ENCODE results near the gene ACTN4.

ACTN4 gene

GRCh38 chr19:38638461-38638860, 9.0 kb upstream of the ACTN4 start:
- no peak for DNase-seq

DNA sequence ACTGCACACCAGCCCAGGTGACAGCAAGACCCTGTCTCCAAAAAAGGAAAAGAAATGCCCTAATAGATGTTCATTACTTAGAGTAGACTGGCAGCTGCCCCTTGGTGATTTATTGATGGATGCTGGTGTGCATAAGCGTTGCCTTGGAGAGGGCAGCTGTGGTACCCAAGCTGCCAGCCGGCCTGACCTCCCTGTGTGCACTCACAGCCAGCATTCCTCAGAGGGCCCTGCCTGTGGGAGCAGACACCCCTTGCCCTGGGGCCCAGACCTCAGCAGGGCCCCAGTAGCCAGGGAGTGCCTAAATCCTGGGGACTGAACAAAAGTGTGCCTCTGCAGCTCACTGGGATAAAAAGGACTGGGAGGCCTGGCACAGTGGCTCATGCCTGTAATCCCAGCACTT, 7.8 kb upstream of the ACTN4 start:
- DNase-seq: no peak

DNA sequence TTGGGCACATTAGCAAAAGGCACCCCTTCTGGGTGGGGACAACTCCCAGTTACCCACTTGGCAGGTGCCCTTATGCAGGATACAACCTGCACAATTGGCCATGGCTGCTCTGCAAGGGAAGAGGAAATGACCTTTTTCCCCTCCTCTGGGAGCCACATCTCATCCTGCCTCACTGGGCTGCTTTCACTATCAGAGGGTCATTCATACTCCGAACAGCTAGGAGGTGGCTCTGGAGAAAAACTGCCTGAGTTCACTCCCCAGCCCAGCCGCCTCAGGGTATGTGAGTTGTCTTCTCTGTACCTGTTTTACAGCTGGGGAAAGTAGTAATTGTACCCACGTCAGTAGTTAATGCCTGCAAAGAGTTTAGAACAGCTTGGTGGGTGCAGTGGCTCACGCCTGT, 7.1 kb upstream of the ACTN4 start:
- no peak for DNase-seq

GRCh38 chr19:38642176-38642575, 5.3 kb upstream of the ACTN4 start:
- DNase-seq: no peak

DNA sequence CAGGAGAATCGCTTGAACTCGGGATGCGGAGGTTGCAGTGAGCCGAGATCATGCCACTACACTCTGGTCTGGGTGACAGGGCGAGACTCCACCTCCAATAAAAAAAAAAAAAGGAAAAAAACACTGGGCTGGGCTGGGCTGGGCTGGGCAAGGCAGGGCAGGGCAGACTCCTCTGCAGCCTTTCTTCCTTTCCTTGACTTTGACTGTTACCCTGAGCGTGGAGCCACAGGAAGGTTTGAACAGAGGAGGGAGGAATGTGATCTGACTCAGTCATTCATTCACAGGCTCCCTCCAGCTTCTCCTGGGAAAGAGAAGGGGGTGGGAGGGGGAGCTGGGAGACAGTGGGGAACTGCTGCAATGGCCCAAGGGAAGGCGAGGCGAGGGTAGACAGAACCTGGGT, 2.7 kb upstream of the ACTN4 start:
- no peak for DNase-seq

DNA sequence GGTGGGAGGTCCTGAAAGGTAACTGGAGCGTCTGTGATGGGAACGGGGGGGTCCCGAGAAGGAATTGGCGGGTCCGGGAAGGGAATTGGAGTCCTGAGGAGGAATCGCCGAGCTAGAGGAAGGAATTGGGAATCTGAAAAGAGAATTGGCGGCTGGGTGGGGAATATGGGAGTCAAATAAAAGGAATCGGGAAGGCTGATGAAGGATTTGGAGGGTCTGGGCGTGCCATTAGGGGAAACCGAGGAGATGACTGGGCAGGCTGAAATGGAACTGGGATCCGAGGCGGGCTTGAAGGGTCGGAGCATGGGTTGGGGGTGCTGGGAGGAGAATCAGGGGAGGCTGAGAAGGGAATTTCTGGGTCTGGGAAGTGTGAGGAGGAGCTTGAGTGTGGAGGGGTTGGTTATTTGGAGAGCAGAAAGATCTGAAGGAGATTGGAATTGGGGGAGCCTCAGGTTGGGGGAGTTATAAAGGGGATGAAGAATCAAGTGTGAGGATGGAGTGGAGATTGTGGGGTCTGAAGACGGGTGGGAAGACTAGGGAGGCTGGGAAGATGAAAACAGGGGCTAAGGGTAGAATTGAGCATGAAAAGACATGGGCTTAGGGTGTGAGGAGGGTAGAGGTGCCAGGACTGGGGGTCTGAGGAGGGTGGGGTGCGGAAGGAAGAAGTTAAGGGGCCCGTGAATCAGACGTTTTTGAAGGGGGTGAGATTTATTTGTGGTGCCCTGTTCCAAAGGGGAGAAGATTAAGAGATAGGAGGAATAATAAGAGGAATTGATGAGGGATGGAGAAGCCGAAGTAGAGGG, 718 bp downstream of the ACTN4 start:
- DNase-seq: no peak

DNA sequence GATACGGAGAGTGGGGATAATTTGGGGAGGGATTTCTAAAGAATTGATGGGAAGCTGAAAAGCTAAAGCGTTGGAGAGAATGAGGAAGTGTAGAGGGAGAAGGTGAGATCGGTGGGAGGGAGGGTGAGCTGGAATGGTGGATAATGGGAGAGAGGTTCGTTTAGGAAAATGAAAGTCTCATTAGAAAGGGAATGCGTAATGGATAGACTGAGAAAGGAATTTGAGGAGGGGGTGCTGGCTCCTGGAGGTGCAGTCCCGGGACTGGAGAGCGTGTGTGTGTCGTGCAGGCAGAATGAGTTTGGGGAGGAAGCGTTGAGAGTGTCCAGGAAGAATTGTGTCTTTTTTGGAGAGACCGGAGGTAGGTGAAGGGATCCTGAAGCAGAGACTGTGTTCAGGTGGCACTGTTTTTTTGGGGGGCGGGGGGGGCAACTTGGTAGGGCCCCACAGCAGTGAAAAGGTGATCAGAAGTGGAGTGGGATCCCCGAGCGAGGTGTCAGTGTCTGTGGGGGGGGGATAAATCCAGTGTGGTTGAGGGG, 1.4 kb downstream of the ACTN4 start:
- DNase-seq: no peak

- no peak for DNase-seq
Measured at GRCh38 chr19:38649305-38650171, 2.1 kb downstream of the ACTN4 start.

DNA sequence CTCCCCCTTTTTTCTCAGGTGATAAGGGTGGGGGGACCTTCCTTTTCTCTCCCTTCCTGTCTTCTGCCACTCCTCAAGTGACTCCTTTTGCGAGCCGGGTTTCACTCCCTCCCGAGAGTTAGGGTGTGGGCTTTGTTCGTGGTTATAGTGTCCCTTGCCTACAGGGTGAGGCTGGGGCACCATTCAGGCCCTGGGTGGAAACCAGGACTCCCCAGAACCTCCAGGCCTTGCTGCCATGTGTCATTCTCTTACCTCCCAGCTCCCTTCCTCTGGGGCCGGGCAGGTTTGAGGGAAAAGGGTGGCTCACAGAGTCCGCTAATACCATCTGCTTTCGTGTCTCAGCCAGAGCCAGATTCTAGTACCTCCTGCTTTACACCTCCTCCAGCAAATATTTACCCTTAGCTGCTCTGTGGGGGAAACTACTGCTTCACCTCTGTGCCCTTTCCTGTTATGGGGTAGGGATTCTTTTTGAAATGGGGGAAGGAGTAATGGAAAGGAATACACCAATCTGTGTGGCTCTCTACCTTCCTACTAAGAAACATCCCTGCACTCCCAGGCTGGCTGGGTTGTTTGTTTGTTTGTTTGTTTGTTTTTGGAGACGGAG, 2.8 kb downstream of the ACTN4 start:
- no peak for DNase-seq

DNA sequence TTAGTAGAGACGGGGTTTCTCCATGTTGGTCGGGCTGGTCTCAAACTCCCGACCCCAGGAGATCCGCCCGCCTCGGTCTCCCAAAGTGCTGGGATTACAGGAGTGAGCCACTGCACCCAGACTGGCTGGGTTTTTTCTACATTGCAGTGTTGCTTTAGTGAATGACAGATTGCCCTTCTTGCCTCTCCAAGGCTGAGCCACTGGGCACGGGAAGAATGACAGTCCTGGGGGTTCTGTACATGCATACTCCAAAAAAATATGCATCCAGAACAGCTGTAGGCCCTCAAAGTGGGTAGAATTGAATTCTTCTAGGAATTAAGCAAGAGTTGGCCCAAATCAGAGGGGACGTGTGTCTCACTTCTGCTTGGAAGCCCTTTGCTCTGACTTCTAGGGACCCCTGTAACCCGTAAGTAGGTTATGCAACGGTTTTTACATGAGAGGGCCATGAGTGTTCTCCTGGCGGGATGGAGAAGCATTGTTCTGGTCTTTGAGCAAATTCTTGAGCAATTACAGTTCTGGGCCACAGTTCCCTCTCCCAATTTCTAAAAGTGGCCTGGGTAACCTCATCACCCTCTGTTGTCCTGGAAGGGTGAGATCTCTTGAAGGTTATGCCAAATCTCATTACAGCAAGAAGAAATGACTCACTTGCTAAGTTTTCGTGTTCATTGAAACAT, 3.6 kb downstream of the ACTN4 start:
- DNase-seq: no peak

GRCh38 chr19:38653028-38653571, 5.7 kb downstream of the ACTN4 start:
- DNase-seq: no peak

DNA sequence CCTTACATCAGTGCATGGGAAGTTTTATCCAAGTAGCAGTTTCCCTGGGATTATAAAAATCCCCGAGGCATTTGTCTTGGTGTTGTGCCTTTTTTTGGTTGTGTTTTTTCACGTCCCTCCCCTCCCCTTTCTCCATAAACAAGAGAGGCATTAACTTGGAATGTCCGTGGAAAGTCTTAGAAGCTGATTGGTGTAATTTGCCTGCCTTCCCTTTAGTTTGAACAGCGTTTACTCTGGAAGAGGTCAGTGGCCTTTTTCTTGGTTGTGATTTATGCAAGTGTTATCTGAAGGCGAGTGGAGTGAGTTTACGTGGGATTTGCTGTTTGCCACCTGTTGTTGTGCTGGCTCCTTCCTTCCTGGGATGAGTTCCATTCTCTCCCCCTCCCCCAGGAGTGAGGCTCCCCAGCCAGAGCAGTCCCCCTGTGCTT, 7.2 kb downstream of the ACTN4 start:
- no peak for DNase-seq

- peak in 1 of 2 donors; percentile 34 for DNase-seq
Measured at GRCh38 chr19:38655148-38655824, 7.8 kb downstream of the ACTN4 start.

DNA sequence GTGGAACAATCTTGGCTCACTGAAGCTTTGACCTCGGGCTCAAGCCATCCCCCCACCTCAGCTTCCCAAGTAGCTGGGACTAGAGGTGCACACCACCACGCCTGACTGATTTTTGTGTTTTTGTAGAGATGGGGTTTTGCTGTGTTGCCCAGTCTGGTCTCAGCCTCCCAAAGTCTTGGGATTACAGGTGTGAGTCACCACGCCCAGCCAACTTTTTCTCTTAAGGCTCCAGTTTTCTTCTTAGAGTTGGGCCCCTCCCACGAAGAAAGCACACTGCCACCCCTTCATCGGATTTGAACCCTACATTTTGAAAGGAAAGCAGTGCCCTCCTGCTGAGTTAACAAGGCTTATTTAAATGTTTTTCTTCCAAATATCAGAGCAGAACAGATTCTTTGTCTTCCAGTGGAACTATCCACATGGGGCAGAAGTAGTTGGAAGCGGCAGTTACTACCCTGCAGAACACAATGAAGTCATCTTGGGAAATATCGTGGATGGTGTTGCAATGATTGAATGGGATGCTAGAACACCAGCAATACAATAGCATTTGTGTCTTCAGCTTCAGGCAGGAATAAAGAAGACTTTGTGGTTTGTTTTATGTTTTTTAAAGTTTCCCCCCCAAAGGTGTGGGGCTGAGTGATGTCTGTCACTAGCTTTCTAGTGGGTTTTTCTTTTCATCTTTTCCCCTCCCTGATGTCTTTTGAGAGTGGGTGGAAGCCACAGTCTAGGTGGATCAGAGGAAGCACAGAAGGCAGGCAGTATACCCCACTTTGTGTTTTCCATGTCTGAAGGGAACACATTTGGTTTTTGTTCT, 8.9 kb downstream of the ACTN4 start:
- peak in 1 of 2 donors; percentile 69 for DNase-seq

DNA sequence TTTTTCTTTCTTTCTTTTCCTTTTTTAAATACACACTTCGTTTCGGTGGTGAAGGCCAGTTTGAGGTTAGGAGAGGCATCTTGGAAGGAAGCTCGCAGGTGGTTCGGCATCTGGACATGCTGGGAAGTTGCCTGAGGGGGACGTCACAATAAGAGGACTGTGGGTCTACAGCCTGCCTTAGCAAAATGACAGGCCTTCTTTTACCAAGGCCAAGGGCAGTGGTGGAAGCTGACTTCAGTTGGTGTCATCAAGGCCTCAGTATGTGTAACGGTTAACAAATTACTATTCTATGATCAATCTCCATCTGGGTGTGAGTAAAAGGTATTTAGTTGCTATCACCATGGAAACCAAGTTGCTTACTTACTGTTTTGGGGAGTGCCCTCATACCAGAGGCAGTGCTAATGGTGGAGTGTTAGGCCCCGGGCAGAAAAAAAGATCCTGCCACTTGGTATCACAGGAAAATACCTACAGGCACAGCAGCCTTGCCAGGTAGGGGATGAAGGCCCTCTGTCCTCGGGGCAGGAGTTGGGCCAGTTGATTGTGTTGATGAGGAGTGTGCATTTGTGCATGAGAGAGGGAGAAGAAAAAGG, 10.3 kb downstream of the ACTN4 start:
- peak in 1 of 2 donors; percentile 46 for DNase-seq

- no peak for DNase-seq
Measured at GRCh38 chr19:38658462-38659306, 11.2 kb downstream of the ACTN4 start.

- no peak for DNase-seq
Measured at GRCh38 chr19:38660724-38661123, 13.3 kb downstream of the ACTN4 start.

GRCh38 chr19:38661136-38661535, 13.7 kb downstream of the ACTN4 start:
- DNase-seq: no peak

- no peak for DNase-seq
Measured at GRCh38 chr19:38661996-38662395, 14.5 kb downstream of the ACTN4 start.
